ENCODE data around the gene ATP4B. TPM values are rescaled to one million over a fixed set of nuclear protein-coding genes. Genes with fewer than 3 reads are reported as not detected.
"Not testable (repeated sequence)": the region's sequence is repeated elsewhere in the genome, so short reads cannot be mapped to it uniquely, and the experiment has no call there.

ATP4B gene
- total RNA-seq, 1 experiment from 2014 or later: not detected

- Histone ChIP-seq H3K79me1 (ENCODE audit: insufficient read depth, low read depth, low read length, poor library complexity, severe bottlenecking) (no peaks in the 10 kb centered on the region), H3K18ac (ENCODE audit: insufficient read length, low read depth, low read length) (no peak overlapping the region), H3K4me1 (ENCODE audit: insufficient read depth, low read length) (no peaks in the 10 kb centered on the region), H4K20me1 (ENCODE audit: control insufficient read depth, insufficient read depth, insufficient read length) (no peaks in the 10 kb centered on the region), H3K23me2 (ENCODE audit: insufficient read length, low read depth, low read length, poor library complexity, severe bottlenecking) (no peaks in the 10 kb centered on the region), H4K91ac (ENCODE audit: insufficient read length, low read depth, low read length) (no peak overlapping the region), H3K9me3 (ENCODE audit: control insufficient read depth, low read depth, low read length) (no peaks in the 10 kb centered on the region), H3K4ac (ENCODE audit: low read depth, low read length) (no peak overlapping the region), H4K5ac (ENCODE audit: insufficient read length, low read depth, low read length) (no peak overlapping the region), H3K27ac (ENCODE audit: insufficient read length, low read depth, low read length) (no peak overlapping the region), H3K14ac (ENCODE audit: insufficient read depth, low read length) (no peak overlapping the region), H2BK12ac (ENCODE audit: insufficient read length, low read depth, low read length) (no peak overlapping the region), H2BK15ac (ENCODE audit: low read depth, low read length) (no peak overlapping the region), H2BK5ac (ENCODE audit: insufficient read length, low read length) (no peak overlapping the region), H2AFZ (ENCODE audit: low read length) (no peak overlapping the region), H2BK120ac (ENCODE audit: low read depth, low read length, poor library complexity, severe bottlenecking) (no peak overlapping the region), H3K79me2 (ENCODE audit: insufficient read depth, low read length) (no peaks in the 10 kb centered on the region; the same call in 1 of the 2 replicates), H3K9ac (ENCODE audit: extremely low read depth, insufficient read length, low read length) (no peak overlapping the region), H2AK5ac (ENCODE audit: insufficient read length, low read length) (no peak overlapping the region), H3K4me2 (ENCODE audit: insufficient read depth, insufficient read length, low read length) (no peak overlapping the region), H2BK20ac (ENCODE audit: low read depth, low read length, poor library complexity, severe bottlenecking) (no peak overlapping the region), H3T11ph (ENCODE audit: low read length) (no peak overlapping the region), H3K23ac (ENCODE audit: insufficient read length, low read depth, low read length) (no peak overlapping the region), H3K27me3 (ENCODE audit: insufficient read depth, low read length) (no peaks in the 10 kb centered on the region), H3K56ac (ENCODE audit: insufficient read length, low read depth, low read length) (no peak overlapping the region), H4K8ac (replicated peaks; ENCODE audit: insufficient read length, low read depth, low read length) (no peak overlapping the region)
- Mint-ChIP-seq H3K27ac (no peak overlapping the region), H3K4me3 (no peak overlapping the region), H3K27me3 (ENCODE audit: low read depth) (peaks cover 1% of the 10 kb centered on the region; the same call in 1 of the 2 replicates), H3K9me3 (peaks cover 14 to 18% of the 10 kb centered on the region in 2 experiments), H3K36me3 (ENCODE audit: insufficient read depth in 1 of 3, low read depth in 3 of 3) (peaks cover 55 to 80% (median 65%) of the 10 kb centered on the region in 3 experiments), H3K4me1 (peaks cover 9 to 11% of the 10 kb centered on the region in 2 experiments; a peak in 3 of 4 replicates)
- DNase-seq: no peak
- no peak for TF ChIP-seq CTCF (conservative IDR thresholded peaks at IDR 0.05)
- no CpG with 5 or more reads among the region's 29 CpGs for WGBS (ENCODE audit: extremely low coverage, insufficient read length, low lambda C conversion rate)
Measured at GRCh38 chr13:113622791-113623490, 35.1 kb downstream of the ATP4B start.

GRCh38 chr13:113621986-113622550 is 35.9 kb downstream of the ATP4B start:
- H3K9me3 ChIP-seq (ENCODE audit: control insufficient read depth, low read depth, low read length); H2AFZ ChIP-seq (ENCODE audit: low read length); H3K79me1 ChIP-seq (ENCODE audit: insufficient read depth, low read depth, low read length, poor library complexity, severe bottlenecking); H2BK12ac ChIP-seq (ENCODE audit: insufficient read length, low read depth, low read length); DNase-seq; H3K79me2 ChIP-seq (ENCODE audit: insufficient read depth, low read length); H3K4me1 ChIP-seq (ENCODE audit: insufficient read depth, low read length); H3K9ac ChIP-seq (ENCODE audit: extremely low read depth, insufficient read length, low read length); H2BK120ac ChIP-seq (ENCODE audit: low read depth, low read length, poor library complexity, severe bottlenecking); H3K23ac ChIP-seq (ENCODE audit: insufficient read length, low read depth, low read length); H3K4ac ChIP-seq (ENCODE audit: low read depth, low read length); H4K5ac ChIP-seq (ENCODE audit: insufficient read length, low read depth, low read length); H3K27ac ChIP-seq (ENCODE audit: insufficient read length, low read depth, low read length); H3K14ac ChIP-seq (ENCODE audit: insufficient read depth, low read length); H4K20me1 ChIP-seq (ENCODE audit: control insufficient read depth, insufficient read depth, insufficient read length); H3K27me3 Mint-ChIP-seq (ENCODE audit: low read depth); H3K23me2 ChIP-seq (ENCODE audit: insufficient read length, low read depth, low read length, poor library complexity, severe bottlenecking); H2AK5ac ChIP-seq (ENCODE audit: insufficient read length, low read length); H3K18ac ChIP-seq (ENCODE audit: insufficient read length, low read depth, low read length); H3K4me2 ChIP-seq (ENCODE audit: insufficient read depth, insufficient read length, low read length); H2BK15ac ChIP-seq (ENCODE audit: low read depth, low read length); H3K27me3 ChIP-seq (ENCODE audit: insufficient read depth, low read length); H2BK20ac ChIP-seq (ENCODE audit: low read depth, low read length, poor library complexity, severe bottlenecking); H3K4me3 Mint-ChIP-seq; H4K91ac ChIP-seq (ENCODE audit: insufficient read length, low read depth, low read length); H3T11ph ChIP-seq (ENCODE audit: low read length); H3K56ac ChIP-seq (ENCODE audit: insufficient read length, low read depth, low read length); H2BK5ac ChIP-seq (ENCODE audit: insufficient read length, low read length); H4K8ac ChIP-seq (replicated peaks; ENCODE audit: insufficient read length, low read depth, low read length): not testable (repeated sequence)
- peaks cover 12 to 15% of the 10 kb centered on the region in 2 experiments for H3K4me1 Mint-ChIP-seq
- peaks cover 14 to 18% of the 10 kb centered on the region in 2 experiments for H3K9me3 Mint-ChIP-seq
- H3K27ac Mint-ChIP-seq: peak overlapping the region in 2 of 3 experiments; percentile 4 to 5; a peak in 2 of 7 replicates
- WGBS (ENCODE audit: extremely low coverage, insufficient read length, low lambda C conversion rate): no CpG with 5 or more reads among the region's 20 CpGs
- peaks cover 52 to 72% (median 60%) of the 10 kb centered on the region in 3 experiments for H3K36me3 Mint-ChIP-seq (ENCODE audit: insufficient read depth in 1 of 3, low read depth in 3 of 3)

Data from H9 (cell line).